Measurements from ENCODE around the gene WWOX. TPM values are rescaled to one million over a fixed set of nuclear protein-coding genes. Genes with fewer than 3 reads are reported as not detected.
A peak's percentile ranks its signal among the peaks of the same experiment; 100 is the strongest.

Gene WWOX
- total and polyA plus RNA-seq, 2 of the 13 experiments (the other 11 are each of a cell fraction or from before 2014, with no cell fraction given) = 9.1 to 37.4 TPM

DNA sequence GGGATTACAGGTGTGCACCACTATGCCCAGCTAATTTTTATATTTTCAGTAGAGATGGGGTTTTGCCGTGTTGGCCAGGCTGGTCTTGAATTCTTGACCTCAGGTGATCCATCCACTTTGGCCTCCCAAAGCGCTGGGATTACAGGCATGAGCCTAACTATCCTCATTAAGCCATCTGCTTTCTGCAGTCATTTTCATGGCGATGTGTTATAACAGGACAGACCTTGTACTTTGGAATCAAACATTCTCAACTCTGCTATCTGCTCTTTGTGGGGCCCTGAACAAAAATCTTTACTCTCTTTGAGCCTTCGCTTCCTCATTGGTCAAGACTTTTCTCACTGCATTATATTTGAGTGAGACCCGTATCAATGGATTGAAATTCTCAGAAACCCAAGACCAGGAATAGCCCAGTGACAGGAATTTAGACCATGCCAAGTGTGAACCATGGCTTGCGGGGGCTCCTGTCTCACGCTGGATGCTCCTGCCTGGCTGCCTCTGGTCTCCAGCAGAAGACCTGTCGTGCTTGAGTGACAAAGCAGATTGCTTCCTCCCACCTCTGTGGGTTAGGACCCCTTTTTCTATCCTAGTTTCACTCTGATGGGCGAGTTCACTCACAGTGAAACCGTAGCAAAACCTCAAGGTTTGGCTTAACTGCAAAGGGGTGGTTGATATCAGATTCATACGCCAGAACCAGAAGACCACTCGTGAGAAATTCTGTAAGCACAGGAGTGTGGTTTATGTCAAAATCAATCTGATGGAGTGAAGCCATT lies 982.0 kb downstream of the WWOX start (continued):
- TF ChIP-seq, protein P1, sequence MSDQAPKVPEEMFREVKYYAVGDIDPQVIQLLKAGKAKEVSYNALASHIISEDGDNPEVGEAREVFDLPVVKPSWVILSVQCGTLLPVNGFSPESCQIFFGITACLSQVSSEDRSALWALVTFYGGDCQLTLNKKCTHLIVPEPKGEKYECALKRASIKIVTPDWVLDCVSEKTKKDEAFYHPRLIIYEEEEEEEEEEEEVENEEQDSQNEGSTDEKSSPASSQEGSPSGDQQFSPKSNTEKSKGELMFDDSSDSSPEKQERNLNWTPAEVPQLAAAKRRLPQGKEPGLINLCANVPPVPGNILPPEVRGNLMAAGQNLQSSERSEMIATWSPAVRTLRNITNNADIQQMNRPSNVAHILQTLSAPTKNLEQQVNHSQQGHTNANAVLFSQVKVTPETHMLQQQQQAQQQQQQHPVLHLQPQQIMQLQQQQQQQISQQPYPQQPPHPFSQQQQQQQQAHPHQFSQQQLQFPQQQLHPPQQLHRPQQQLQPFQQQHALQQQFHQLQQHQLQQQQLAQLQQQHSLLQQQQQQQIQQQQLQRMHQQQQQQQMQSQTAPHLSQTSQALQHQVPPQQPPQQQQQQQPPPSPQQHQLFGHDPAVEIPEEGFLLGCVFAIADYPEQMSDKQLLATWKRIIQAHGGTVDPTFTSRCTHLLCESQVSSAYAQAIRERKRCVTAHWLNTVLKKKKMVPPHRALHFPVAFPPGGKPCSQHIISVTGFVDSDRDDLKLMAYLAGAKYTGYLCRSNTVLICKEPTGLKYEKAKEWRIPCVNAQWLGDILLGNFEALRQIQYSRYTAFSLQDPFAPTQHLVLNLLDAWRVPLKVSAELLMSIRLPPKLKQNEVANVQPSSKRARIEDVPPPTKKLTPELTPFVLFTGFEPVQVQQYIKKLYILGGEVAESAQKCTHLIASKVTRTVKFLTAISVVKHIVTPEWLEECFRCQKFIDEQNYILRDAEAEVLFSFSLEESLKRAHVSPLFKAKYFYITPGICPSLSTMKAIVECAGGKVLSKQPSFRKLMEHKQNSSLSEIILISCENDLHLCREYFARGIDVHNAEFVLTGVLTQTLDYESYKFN (CRISPR knock-in tag; conservative IDR thresholded peaks at IDR 0.05) = peak; percentile 90
- TF ChIP-seq ZNF557 (CRISPR knock-in tag; IDR thresholded peaks at IDR 0.05) (no peak), ZNF205 (CRISPR knock-in tag; IDR thresholded peaks at IDR 0.05) (no peak), ZNF749 (CRISPR knock-in tag; IDR thresholded peaks at IDR 0.05; ENCODE audit: borderline replicate concordance) (no peak), ZNF746 (CRISPR knock-in tag; IDR thresholded peaks at IDR 0.05) (no peak), ZBTB8A (CRISPR knock-in tag; IDR thresholded peaks at IDR 0.05; ENCODE audit: borderline replicate concordance, low read depth) (no peak), U2AF1 (optimal IDR thresholded peaks at IDR 0.05; ENCODE audit: low read depth, low read length) (no peak), IKZF1 (IDR thresholded peaks at IDR 0.05) (no peak)
- TF ChIP-seq, protein P2, sequence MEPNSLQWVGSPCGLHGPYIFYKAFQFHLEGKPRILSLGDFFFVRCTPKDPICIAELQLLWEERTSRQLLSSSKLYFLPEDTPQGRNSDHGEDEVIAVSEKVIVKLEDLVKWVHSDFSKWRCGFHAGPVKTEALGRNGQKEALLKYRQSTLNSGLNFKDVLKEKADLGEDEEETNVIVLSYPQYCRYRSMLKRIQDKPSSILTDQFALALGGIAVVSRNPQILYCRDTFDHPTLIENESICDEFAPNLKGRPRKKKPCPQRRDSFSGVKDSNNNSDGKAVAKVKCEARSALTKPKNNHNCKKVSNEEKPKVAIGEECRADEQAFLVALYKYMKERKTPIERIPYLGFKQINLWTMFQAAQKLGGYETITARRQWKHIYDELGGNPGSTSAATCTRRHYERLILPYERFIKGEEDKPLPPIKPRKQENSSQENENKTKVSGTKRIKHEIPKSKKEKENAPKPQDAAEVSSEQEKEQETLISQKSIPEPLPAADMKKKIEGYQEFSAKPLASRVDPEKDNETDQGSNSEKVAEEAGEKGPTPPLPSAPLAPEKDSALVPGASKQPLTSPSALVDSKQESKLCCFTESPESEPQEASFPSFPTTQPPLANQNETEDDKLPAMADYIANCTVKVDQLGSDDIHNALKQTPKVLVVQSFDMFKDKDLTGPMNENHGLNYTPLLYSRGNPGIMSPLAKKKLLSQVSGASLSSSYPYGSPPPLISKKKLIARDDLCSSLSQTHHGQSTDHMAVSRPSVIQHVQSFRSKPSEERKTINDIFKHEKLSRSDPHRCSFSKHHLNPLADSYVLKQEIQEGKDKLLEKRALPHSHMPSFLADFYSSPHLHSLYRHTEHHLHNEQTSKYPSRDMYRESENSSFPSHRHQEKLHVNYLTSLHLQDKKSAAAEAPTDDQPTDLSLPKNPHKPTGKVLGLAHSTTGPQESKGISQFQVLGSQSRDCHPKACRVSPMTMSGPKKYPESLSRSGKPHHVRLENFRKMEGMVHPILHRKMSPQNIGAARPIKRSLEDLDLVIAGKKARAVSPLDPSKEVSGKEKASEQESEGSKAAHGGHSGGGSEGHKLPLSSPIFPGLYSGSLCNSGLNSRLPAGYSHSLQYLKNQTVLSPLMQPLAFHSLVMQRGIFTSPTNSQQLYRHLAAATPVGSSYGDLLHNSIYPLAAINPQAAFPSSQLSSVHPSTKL (CRISPR knock-in tag; IDR thresholded peaks at IDR 0.05) = peak; percentile 88
- TF ChIP-seq, protein P3, sequence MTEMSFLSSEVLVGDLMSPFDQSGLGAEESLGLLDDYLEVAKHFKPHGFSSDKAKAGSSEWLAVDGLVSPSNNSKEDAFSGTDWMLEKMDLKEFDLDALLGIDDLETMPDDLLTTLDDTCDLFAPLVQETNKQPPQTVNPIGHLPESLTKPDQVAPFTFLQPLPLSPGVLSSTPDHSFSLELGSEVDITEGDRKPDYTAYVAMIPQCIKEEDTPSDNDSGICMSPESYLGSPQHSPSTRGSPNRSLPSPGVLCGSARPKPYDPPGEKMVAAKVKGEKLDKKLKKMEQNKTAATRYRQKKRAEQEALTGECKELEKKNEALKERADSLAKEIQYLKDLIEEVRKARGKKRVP (CRISPR knock-in tag; IDR thresholded peaks at IDR 0.05) = no peak
- TF ChIP-seq, protein P4, sequence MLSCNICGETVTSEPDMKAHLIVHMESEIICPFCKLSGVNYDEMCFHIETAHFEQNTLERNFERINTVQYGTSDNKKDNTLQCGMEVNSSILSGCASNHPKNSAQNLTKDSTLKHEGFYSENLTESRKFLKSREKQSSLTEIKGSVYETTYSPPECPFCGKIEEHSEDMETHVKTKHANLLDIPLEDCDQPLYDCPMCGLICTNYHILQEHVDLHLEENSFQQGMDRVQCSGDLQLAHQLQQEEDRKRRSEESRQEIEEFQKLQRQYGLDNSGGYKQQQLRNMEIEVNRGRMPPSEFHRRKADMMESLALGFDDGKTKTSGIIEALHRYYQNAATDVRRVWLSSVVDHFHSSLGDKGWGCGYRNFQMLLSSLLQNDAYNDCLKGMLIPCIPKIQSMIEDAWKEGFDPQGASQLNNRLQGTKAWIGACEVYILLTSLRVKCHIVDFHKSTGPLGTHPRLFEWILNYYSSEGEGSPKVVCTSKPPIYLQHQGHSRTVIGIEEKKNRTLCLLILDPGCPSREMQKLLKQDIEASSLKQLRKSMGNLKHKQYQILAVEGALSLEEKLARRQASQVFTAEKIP (CRISPR knock-in tag; IDR thresholded peaks at IDR 0.05; ENCODE audit: borderline replicate concordance) = no peak
- TF ChIP-seq, protein P5, sequence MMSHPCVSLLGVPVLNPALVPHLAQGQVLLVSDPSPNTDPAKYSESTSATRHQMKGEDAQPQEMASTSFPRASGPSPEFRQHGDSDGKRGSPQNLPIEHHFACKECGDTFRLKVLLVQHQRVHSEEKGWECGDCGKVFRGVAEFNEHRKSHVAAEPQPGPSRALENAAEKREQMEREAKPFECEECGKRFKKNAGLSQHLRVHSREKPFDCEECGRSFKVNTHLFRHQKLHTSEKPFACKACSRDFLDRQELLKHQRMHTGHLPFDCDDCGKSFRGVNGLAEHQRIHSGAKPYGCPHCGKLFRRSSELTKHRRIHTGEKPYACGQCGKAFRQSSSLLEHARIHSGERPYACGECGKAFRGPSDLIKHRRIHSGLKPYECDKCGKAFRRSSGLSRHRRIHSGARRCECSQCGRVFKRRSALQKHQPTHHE (CRISPR knock-in tag; IDR thresholded peaks at IDR 0.05; ENCODE audit: borderline replicate concordance) = no peak
- TF ChIP-seq, protein P6, sequence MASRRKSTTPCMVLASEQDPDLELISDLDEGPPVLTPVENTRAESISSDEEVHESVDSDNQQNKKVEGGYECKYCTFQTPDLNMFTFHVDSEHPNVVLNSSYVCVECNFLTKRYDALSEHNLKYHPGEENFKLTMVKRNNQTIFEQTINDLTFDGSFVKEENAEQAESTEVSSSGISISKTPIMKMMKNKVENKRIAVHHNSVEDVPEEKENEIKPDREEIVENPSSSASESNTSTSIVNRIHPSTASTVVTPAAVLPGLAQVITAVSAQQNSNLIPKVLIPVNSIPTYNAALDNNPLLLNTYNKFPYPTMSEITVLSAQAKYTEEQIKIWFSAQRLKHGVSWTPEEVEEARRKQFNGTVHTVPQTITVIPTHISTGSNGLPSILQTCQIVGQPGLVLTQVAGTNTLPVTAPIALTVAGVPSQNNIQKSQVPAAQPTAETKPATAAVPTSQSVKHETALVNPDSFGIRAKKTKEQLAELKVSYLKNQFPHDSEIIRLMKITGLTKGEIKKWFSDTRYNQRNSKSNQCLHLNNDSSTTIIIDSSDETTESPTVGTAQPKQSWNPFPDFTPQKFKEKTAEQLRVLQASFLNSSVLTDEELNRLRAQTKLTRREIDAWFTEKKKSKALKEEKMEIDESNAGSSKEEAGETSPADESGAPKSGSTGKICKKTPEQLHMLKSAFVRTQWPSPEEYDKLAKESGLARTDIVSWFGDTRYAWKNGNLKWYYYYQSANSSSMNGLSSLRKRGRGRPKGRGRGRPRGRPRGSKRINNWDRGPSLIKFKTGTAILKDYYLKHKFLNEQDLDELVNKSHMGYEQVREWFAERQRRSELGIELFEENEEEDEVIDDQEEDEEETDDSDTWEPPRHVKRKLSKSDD (CRISPR knock-in tag; IDR thresholded peaks at IDR 0.05; ENCODE audit: low read depth) = no peak
